NCI-H2107 treated with DMSO at 0.1 percent for 48 hours (cell line): ENCODE results near the gene MNX1.
A peak's percentile ranks its signal among the peaks of the same experiment; 100 is the strongest.

Experiments used
- DNase-seq: peaks from one replicate; lab custom pipeline; 2025; ENCODE audit not compliant: unreplicated experiment; lab: John Stamatoyannopoulos, UW

The MNX1 gene

DNA sequence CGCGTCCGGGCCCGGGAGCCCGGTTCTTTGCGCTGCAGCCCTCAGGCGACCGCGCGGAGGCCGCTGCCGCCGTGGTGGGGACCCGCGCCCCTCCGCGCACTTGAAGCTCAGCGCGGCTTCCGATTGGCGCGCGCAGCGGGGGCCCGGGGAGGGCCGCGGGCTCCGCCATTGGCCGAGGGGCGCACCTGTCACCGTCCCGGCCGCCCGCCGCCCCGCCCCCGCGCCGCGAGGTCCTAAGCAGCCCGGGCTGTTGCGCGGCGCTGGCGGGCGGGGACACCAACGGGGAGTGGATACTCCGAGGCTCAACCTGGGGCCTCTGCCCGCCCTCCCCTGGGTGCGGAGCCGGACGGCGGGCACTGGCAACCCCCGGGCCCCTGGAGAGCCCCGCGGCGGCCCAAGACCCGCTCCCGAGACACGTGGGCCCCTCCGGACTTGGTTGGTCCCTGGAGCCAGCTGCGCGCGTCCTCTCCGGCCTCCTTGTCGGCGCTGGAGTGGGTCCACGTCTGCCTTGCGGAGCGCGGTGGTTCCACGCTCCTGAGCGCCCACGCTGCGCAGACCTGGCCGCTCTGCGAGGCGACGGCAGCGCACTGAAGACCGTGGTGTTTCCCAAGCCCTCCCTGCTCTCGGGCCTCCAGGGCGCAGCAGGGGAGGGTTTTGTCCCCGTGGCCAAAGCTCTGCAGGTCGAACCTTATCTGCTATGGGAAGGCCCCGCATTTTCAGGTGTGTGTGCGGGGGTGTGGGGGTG is at the start of gene MNX1:
Gene MNX1, minus strand, starts transcription at position 76 of the 745 bp plus-strand sequence. CDS start 313 bp downstream, outside the sequence.
- peak; percentile 55 for DNase-seq

DNA sequence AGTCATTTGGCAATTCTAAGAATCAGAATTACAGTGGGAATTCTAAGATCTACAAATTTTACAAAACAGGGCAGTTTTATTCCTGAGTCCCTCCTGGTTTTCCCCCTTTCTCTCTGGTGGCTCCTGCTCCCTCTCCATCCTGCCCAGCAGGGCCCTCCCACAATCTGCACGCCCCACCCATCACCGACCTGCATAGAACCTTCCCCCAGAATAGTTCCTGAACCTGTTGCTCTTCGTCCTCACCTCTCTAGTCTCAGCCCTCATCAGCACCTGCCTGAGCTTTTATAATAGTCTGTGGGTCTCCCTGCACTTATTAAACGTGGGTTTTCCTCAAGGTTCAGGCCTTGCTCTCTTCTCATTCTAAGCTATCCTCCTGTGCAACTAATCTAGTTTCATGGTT is 49.1 kb upstream of the MNX1 start:
- no peak for DNase-seq

DNA sequence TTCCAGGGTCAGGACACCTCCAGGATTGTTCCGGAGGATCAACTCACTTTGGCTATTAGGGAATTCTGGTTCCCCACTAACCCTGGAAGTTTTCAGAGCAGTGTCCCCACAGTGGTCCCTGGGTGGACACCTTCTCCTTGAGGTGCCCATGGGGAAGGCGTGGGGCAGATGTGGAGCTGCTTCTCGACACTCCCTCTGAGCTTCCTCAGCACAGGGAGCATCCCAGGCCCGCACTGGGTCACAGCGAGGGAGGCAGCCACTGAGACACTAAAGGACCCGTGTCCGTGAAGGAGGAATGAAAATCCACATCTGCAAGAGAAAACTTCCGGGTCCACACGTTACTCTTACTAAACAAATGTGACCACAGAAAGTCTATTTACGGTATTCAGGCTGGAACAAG is 48.2 kb upstream of the MNX1 start:
- DNase-seq: no peak

DNA sequence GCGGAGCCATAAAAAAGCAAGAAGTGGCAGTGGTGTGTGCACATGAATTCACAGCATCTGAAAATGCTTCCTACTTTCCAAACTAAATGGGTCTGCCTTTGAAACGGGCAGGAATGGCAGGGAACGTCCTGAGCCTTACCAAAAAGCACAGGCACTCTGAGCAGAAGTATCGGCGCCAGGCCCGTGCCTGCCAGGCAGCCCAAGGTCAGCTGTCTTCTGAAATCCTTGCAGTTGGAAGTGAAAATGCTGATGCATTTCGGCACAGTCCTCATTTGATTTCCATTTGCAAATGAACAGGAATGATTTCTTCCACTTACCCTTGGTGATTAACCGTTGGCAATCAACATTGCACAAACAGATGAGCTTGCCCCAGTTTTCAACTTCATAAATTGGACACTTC is 47.6 kb upstream of the MNX1 start:
- DNase-seq: no peak

DNA sequence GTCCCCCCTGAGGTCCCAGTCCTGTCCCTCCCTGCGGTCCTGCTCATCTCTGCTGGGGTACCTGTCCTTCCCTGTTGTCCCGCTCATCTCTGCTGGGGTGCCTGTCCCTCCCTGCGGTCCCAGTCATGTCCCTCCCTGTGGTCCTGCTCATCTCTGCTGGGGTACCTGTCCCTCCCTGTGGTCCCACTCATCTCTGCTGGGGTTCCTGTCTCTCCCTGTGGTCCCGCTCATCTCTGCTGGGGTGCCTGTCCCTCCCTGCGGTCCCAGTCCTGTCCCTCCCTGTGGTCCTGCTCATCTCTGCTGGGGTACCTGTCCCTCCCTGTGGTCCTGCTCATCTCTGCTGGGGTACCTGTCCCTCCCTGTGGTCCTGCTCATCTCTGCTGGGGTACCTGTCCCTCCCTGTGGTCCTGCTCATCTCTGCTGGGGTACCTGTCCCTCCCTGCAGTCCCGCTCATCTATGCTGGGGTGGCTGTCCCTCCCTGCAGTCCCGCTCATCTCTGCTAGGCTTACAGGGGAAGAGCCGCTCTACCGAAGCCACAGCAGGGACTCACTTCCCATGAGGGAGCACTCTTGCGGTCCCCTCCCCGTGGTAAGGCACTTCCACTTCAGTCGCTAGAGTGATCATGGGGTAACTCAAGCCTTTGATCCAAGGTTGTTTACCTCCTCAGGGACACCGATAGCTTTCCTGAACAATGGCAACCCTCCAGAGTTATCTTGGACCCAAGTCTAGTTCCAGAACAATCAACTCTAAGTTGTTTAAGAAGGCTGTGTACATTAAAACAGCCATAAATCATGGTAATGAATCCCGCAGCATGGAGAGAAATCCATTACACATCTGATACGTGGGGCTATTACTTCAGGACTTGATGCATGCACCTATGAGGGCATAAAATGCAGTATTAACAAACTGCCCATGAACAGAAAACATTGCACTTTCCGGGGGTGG is 46.8 kb upstream of the MNX1 start:
- no peak for DNase-seq

DNA sequence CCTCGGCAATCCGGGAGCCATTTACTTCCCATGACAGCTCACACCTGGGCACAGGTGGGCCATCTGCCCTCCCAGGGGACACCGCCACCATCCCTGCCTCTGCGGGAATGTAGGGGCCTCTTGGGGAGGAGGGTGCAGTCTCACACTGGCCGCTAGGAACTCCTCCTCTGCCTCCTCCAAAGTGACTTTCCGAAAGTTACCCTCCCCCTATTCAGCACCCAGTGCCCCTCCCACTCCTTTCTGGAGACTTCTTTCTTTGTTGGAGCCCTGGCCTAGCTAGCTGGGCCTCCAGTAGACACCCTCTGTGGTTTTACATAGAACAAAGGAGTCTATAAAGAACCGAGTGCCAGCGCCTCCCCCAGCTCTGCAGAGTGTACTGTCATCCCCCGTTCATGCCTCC is 45.8 kb upstream of the MNX1 start:
- DNase-seq: no peak

DNA sequence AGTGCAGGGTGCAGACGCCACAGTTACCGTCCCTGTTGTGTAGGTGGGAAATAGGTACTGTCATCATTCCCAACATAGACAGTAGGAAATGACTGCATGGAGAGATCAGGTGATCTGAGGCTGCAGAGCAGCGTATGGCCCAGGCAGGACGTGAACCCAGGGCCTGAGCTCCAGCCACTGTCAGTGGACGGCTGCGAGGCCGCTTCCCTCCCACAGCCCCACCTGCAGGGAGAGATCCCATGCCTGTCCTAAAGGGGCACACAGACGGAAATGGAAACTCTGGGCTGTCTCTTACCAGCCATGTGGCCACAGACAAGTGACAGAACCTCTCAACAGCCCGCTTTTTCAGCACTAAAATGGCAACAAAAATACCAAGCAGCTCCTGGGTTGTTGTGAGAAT is 44.5 kb upstream of the MNX1 start:
- no peak for DNase-seq

DNA sequence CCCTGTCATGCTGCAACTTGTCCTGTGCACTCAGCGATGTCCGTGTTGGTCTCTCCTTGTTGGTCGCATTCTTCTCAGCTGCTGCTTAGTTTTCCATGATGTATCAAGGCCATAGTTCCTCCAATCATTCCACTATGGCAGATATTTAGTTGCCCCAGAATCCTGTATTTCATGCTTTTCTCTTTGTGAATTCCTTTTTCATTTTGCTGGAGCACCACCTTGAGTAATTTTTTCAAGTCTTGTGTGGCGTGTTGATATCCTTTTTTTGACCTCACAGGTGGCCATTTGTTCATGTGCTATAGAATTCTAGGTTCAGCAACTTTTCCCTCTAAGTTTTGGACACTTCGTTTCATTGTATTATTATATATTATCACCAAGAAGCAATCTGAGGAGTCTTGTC is 42.7 kb upstream of the MNX1 start:
- no peak for DNase-seq

DNA sequence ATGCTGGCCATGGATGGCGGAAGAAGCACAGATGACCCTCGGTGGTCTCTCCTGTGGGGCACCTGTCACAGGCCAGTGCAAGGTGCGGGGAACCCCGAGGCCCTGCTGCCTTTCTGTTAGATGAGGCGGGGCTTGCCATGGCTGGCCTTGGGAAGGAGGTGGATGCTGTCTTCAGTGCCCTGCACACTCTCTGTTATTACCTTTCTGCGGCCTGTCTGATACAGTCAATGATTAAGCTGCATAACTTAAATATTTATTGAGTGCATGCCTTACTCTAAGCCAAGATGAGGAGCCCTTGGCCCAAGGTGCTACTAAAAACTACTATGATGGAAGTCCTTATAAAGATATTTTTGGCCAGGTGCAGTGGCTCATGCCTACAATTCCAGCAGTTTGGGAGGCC is 36.7 kb upstream of the MNX1 start:
- DNase-seq: no peak

DNA sequence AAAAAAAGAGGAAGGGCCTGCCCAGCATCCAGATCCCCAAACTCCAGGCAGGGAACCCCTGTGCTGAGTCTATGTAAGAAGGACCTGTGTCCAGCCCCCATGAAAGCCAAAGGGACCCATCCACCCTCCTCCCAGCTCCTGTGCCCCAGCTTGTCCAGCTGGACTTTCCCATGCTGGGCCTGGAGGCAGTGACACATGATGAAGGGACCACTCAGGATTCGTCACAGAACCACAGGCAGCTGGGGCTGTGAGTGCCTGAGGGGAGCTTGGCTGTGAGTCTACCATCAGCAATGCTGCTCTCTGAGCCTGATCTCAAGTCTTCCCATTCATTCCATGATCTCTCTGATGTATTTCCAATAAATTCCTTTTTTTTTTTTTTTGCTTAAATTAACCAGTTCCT is 36.2 kb upstream of the MNX1 start:
- no peak for DNase-seq

DNA sequence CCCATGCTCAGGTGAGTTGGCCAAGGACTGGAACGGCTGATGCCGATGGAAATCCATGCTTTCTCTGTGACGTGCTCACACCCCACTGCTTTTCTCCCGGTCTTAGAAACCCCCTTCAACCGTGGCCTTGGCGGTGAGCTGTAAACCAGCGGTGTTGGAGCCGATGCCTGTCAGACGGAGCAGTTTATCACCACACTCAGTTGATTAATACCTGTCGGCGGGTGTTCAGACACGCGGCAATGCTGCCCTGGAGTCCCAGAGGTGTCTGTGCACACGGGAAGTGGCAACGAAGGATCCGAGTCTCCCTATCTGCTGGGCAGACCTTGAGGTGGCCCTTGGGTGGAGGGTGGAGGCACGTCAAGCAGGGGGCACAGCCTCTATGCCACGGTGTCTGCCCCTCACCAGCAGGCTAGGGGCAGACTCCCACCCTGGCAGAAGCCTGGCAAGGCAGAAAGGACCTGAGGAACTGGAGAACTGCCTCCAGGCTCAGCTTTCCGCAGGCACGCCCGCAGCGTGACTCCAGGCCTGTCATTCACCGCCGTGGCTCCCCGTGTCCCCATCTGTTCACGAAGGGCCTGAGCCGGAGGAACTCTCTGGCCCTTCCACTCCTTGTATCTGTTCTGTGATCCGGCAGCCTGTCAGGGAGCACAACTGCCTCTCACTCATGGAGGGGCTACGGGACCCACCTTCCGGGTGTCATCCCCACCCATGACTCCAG is 34.6 kb upstream of the MNX1 start:
- no peak for DNase-seq

DNA sequence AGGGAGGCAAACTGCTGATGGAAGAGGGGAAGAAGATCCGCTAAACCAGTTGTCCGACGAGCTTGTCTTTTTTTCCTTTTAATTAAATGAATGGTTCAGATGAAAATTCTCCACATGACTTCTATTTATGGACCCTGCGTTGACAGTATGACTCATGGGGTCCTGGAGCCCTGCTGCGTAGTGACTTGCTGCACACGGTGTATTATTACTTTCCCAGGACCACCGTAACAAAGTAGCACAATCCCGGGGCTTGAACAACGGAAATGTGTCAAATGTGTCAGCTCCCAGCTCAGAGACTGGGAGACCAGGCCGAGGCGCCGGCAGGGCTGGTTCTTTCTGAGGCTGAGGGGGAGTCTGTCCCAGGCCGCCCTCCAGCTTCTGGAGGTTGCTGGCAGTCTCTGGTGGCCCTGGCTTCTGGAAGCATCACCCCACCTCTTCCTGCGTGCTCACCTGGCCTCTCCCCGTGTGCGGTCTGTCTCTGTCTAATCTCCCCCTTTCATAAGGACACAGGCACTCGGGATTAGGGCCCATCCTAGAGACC is 33.8 kb upstream of the MNX1 start:
- no peak for DNase-seq

DNA sequence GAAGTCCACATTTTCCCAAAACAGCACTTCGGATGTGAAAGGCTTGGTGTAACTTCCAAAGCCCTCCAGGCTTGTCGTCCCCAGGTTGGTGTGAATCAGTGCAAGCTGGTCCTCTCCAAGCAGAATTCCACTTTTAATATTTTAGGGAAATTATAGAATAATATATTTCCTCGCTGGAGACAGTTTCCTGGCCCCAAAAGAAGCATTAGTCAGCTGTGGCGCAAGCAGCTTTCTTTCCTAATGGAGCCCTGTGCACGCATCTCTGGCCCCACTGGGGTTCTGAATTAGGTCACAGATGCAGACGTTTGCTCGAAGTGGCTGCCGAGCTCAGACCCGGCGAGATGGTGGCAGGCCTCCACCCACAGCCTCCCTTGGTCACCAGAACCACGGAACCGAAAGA is 33.3 kb upstream of the MNX1 start:
- DNase-seq: no peak

DNA sequence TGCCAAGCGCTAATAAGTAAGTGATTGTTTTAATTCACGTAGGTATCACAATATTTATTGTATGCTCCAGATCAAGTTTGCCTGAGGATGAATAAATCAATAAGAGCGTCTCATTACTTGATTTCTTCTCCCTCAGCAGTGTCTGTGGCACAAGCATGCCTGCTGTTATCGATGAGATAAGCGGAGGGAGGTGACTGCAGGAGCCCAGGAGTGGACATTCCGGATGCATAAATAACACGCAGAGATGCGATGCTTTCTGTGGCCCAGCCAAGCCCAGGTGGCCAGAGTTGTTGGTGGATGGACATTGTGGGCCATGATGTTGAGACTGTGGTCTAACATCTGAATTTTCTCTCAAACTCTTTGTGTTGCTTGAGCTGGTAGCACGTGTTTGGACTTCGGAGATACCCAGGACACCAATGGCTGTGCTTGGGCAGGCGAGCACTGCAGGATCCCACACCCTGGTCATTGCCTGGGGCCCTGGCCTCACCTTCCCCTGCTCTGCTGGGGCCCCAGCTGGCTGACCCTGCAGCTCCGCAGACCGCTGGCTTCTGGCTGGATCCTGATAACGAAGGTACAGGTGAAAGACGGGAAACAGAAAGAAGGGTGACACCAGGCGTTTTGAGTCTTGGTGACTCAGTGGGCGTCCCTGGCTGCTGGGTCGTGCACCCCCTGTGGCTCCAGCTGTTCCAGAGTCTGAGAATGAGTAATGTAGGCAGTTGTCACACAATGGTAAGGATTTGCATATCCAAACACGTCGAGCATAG is 31.2 kb upstream of the MNX1 start:
- no peak for DNase-seq

DNA sequence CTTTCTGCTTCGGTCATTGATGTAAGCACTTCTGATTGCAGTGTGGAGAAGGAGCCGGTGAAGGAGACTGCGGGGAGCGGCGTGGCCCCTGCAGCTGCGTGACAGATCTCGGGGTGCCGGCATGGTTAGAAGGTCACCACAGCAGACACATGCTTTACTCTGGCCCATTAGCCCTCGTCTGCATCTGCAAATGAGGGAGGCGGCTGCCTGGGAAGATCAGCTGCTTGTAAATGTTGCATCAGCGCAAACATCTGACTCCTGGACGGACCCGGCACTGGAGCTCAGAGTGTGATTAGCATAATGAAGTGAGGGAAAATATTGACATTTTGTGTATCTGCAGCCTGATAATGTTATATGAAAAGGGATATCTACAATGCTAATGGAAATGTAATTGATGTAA is 30.5 kb upstream of the MNX1 start:
- DNase-seq: peak; percentile 5

DNA sequence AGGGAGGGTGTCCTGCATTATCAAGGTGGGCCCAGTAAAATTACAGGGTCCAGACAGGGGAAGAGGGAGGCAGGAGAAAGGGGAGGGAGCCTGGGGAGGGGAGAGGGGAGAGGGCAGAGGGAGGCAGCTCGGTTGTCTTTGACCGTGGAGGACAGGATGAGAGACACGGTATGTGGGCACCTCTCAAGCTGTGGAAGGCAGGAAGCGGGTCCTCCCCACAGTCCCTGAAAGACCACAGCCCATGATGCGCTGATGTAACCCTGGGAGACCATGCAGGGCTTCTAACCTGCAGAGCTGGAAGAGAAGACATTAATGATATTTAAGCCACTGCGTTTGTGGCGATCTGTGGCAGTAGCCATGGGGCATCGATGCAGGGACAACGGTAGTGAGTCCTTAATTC is 27.2 kb upstream of the MNX1 start:
- no peak for DNase-seq

DNA sequence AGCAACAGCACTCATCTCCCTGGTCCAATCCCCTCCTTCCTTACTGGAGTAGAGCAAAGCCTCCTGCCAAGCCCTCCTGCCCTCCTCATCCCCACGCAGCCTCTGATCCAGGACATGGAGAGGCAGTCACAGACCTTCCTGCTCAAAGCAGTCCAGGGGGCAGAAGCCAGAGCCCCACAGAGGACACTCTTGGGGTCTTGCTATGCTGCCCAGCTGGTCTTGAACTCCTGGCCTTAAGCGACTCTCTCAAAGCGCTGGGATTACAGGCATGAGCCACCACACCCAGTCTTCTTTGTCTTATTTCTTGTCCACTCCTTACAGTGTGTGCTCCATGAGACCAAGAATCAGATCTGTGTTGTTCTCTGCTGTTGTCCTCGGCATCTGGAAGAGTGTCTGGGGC is 26.6 kb upstream of the MNX1 start:
- DNase-seq: no peak

DNA sequence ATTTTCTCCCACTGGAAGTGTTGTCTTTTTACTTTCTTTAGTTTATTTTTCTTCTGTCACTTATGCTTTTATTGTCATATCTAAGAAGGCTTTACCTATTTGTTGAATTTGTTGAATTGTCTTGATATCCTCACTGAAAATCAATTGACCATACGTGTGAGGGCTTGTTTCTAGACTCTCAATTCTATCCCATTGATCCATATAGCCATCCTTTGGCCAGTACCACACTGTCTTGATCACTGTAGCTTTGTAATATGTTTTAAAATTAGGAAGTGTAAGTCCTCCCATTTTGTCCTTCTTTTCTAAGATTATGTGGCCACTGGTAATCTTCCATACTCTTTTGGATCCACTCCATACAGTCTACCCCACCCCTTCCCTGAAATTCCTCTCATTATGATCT is 25.5 kb upstream of the MNX1 start:
- DNase-seq: no peak

DNA sequence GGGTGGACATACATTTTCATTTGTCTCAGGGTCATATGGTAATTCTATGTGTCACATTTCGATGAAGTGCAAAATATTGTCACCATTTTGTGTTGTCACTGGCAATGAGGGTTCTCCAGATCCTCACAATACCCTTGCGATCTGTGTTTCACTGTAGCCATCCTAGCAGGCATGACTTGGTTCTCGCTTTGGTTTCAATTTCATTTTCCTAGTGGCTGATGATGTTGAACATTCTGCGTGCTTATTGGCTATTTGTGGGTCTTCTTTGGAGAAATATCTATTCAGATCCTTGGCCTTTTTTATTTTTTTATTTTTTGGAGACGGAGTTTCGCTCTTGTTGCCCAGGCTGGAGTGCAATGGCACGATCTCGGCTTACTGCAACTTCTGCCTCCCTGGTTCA is 24.8 kb upstream of the MNX1 start:
- no peak for DNase-seq
